Nephron (organoid): ENCODE results near the gene CXCR5.
A peak's percentile ranks its signal among the peaks of the same experiment; 100 is the strongest.

Experiments
- H3K27ac Mint-ChIP-seq, 3 experiments: 2 replicates each; pipeline ENCODE4 v1.8.0; 2020; ENCODE audit warnings: mixed read lengths in 3 of 3, mild to moderate bottlenecking in 2 of 3, moderate library complexity in 1 of 3
- H3K27me3 Mint-ChIP-seq: 2 replicates; pipeline ENCODE4 v1.8.0; 2021; ENCODE audit warnings: low read depth, mild to moderate bottlenecking, moderate library complexity, mixed read lengths
- H3K36me3 Mint-ChIP-seq: 2 replicates; pipeline ENCODE4 v1.8.0; 2020; ENCODE audit warnings: low read depth, mixed read lengths
- H3K4me1 Mint-ChIP-seq: 2 replicates; pipeline ENCODE4 v1.8.0; 2020; ENCODE audit warnings: mixed read lengths
- H3K4me3 Mint-ChIP-seq, 3 experiments: 2 replicates each; pipeline ENCODE4 v1.8.0; 2020; ENCODE audit warnings: mild to moderate bottlenecking in 3 of 3, mixed read lengths in 3 of 3, moderate library complexity in 2 of 3
- H3K9me3 Mint-ChIP-seq: 2 replicates; pipeline ENCODE4 v1.8.0; 2020; ENCODE audit warnings: mixed read lengths
- TF ChIP-seq, protein P1 (sequence below), 3 experiments: fragments of 200-600 bp; sonication (generic); IDR thresholded peaks; one replicate each; pipeline ENCODE4 v1.5.0; 2021; ENCODE audit warnings: antibody characterized with exemption in 3 of 3; ENCODE audit not compliant: unreplicated experiment in 3 of 3

The CXCR5 gene

DNA sequence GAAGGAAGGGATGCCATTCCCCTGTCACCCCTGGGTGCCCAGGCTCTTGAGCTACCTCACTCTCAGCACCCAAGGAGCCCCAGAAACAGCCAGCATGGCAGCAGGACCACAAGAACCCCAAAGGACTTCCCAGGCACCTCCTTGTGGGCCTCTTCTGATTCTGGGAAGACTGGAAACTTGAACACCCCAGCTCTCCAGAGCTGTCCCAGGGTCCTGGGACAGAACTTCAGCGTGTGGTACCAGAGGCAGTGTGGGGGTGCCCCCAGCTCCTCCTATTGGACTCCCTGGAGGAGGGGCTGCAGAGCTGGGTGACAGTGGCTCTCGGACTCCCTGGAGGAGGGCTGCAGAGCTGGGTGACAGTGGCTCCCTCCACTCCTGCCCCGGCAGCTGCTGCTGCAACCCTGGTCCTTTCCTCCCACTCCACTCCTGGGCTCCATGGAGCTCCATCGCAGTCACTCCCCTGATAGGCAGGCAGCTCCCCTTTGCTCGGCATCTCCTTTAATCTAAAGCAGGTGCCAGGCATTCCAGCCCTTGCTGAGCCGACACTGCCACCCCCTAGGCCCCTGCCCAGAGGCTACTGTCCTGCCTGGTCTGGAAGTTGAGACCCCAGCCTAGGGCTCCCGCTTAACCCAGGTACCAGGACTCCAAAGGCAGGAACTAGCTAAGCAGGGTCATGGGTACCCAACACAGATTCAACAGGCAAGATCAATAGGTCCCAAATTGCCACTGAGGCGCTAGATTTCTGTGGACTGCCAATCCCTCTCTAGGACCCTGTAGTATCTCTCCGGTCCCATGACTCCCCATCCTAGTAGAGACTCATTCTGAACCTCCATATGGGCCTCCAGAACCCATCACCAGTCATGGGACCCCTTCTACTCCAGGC is 39.3 kb downstream of the CXCR5 start:
- peak overlapping the region; percentile 91 to 99 (median 91) for H3K4me3 Mint-ChIP-seq
- TF ChIP-seq, protein P1, sequence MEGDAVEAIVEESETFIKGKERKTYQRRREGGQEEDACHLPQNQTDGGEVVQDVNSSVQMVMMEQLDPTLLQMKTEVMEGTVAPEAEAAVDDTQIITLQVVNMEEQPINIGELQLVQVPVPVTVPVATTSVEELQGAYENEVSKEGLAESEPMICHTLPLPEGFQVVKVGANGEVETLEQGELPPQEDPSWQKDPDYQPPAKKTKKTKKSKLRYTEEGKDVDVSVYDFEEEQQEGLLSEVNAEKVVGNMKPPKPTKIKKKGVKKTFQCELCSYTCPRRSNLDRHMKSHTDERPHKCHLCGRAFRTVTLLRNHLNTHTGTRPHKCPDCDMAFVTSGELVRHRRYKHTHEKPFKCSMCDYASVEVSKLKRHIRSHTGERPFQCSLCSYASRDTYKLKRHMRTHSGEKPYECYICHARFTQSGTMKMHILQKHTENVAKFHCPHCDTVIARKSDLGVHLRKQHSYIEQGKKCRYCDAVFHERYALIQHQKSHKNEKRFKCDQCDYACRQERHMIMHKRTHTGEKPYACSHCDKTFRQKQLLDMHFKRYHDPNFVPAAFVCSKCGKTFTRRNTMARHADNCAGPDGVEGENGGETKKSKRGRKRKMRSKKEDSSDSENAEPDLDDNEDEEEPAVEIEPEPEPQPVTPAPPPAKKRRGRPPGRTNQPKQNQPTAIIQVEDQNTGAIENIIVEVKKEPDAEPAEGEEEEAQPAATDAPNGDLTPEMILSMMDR (IDR thresholded peaks at IDR 0.05; ENCODE audit: unreplicated experiment in 3 of 3): no peak
- no peaks in the 10 kb centered on the region for H3K36me3 Mint-ChIP-seq

DNA sequence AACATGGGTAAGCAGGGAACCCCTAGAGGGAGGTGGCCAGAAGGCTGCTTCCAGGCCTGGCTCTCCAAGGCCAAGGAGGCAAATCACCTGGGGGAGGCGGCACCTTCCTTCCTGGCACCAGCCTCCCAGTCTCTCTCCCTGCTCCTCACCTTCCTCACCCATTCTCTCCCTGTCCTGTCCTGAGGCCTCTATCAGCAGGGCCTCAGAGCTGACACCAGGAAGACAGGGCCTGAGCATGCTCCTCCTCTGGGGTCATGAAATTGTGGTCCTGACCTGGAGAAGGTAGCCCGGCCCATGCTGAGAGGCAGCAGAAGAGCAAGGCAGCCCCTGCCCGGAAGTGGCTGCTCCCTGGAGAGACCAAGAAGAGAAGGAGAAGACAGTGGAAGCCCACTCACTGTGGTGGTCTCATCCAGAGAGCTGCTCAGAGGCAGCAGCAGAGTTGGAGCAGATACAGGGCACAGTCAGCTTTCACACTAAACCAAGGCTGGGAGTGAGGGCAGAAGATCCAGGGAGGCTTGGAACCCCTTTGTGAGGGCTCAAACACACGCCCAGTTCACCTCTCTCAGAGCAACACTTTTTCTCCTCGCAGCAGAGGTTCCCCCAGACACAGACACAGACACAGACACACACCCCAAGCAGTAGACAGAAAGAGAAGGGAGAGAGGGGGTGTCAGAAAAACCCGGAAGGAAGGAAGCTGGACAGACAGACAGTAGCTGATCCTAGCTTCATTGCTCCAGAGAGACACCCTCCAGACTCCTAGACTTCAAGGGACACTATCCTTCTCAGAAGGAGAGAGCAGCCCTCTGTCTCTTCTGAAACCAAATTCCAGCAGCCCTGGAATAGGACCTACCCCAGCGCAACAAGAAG is 40.3 kb downstream of the CXCR5 start:
- Mint-ChIP-seq H3K9me3 (no peaks in the 10 kb centered on the region), H3K27ac (peak overlapping the region; percentile 84 to 96 (median 90)), H3K36me3 (no peaks in the 10 kb centered on the region), H3K4me3 (peak overlapping the region; percentile 91 to 99 (median 91)), H3K4me1 (peaks cover 66% of the 10 kb centered on the region), H3K27me3 (peaks cover 3% of the 10 kb centered on the region)
- TF ChIP-seq, protein P1 (IDR thresholded peaks at IDR 0.05; ENCODE audit: unreplicated experiment in 3 of 3): no peak

More for the DNA sequence above, 39.3 kb downstream of the CXCR5 start:
- Mint-ChIP-seq H3K4me1 (peaks cover 68% of the 10 kb centered on the region), H3K27me3 (peaks cover 3% of the 10 kb centered on the region), H3K9me3 (no peaks in the 10 kb centered on the region), H3K27ac (peak overlapping the region; percentile 84 to 96 (median 90))

DNA sequence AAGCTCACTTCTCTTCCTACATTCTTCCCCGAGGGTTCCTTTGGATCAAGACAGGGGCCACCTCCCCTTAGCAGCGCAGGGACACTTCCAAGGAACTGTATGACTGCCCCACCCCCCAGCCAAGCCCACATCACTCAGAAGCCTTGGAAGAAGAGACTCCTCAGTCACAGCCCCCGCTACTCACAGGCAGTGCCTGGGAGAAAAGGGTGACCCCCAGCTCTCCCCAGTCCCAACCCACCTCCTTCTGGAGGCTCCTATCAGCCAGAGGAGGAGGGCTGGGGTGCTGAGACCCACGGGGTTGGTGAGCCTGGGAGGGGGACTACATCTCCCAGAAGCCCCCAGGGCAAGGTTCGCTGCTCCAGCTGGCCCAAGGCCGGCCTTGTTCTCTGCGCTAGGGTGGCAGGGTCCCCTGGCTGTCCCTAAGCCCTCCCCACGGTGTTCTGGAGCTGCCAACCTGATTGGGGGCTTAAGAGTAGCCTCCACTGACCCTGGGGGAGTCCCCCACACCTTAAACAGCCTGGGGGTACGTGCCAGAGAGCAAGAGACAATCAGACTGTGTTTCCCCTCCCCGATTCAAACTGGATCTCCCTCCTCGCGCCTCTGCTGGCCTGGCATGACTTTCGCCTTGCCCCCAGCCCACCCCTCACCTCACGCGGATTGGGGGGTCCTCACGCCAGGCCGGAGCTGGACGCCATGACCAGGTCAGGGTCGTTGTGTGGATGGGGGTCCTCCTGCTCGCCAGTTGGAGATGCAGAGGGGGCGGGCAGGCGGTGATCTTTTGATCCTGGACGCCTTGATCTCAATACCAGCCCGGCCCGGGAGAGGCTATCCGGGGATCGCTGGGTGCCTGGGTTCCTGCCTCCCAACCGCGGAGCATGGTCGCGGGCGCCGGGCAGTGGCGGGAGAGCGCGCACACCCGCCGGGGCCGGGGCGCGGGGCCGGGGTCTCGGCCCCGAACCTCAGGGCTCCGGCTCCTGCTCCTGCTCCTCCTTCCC is 41.2 kb downstream of the CXCR5 start:
- Mint-ChIP-seq H3K9me3 (no peaks in the 10 kb centered on the region), H3K4me3 (peak overlapping the region; percentile 91 to 99 (median 91)), H3K4me1 (peaks cover 57% of the 10 kb centered on the region), H3K27ac (peak overlapping the region; percentile 84 to 96 (median 90)), H3K36me3 (no peaks in the 10 kb centered on the region), H3K27me3 (peaks cover 3% of the 10 kb centered on the region)
- TF ChIP-seq, protein P1 (IDR thresholded peaks at IDR 0.05; ENCODE audit: unreplicated experiment in 3 of 3): no peak

DNA sequence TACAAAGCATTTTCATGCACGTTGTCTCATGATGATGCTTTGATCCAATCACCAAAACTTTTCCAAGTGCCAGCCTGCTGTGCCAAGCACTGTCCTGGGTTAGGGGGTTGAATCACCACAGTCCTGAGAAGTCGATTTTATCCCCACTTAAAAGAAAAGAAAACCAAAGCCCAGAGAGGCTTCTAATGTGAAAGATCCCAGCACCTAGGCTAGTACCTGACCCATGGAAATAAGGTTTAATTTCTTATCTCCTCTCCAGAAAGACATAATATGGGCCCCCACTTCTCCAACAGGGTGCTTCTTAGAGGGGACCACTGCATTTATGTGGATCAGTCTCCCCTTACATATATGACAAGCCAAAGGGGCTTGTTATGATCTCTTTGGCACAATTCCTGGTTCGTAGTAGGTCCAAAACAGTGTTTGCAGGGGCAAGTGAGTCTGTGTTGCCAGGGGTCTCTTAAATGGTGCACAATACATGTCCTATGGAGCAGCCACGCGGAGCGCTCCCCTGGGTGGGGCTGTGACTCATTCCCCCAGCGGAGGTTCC is 43.9 kb downstream of the CXCR5 start:
- peak overlapping the region; percentile 96 to 99 (median 98) for H3K27ac Mint-ChIP-seq
- no peaks in the 10 kb centered on the region for H3K9me3 Mint-ChIP-seq
- peaks cover 6% of the 10 kb centered on the region for H3K27me3 Mint-ChIP-seq
- peak overlapping the region; percentile 91 to 97 (median 95) for H3K4me3 Mint-ChIP-seq
- H3K36me3 Mint-ChIP-seq: no peaks in the 10 kb centered on the region
- H3K4me1 Mint-ChIP-seq: peaks cover 52% of the 10 kb centered on the region
- TF ChIP-seq, protein P1 (IDR thresholded peaks at IDR 0.05; ENCODE audit: unreplicated experiment in 3 of 3): no peak
